Liver (tissue), 9 donors: ENCODE results near the gene VWA3B. TPM values are rescaled to one million over a fixed set of nuclear protein-coding genes. Genes with fewer than 3 reads are reported as not detected.

ENCODE experiments used
- DNase-seq: peaks from one replicate; pipeline ENCODE4 v3.0.0-alpha.2; 2017; ENCODE audit warnings: low spot score
- H3K27ac ChIP-seq, 2 donors: one replicate each; pipeline ENCODE4 v1.7.0; 2013; ENCODE audit warnings: inconsistent platforms in 2 of 2, low read length in 2 of 2, control low read depth in 1 of 2, low read depth in 1 of 2, mild to moderate bottlenecking in 1 of 2
- H3K27me3 ChIP-seq, 4 donors: one replicate each; pipeline versions ENCODE4 v1.6.1 to v1.7.0; 2013; ENCODE audit warnings: low read length in 3 of 4, inconsistent platforms in 1 of 4, mild to moderate bottlenecking in 1 of 4, moderate library complexity in 1 of 4; ENCODE audit not compliant: control insufficient read depth in 4 of 4, insufficient read depth in 4 of 4
- H3K36me3 ChIP-seq, 4 donors: one replicate each; pipeline versions ENCODE4 v1.6.1 to v1.7.0; 2013; ENCODE audit warnings: low read length in 3 of 4, mild to moderate bottlenecking in 3 of 4, low read depth in 1 of 4, moderate library complexity in 1 of 4; ENCODE audit not compliant: control insufficient read depth in 4 of 4, insufficient read depth in 3 of 4
- H3K4me1 ChIP-seq, 4 donors: one replicate each; pipeline versions ENCODE4 v1.6.1 to v1.7.0; 2013; ENCODE audit warnings: low read length in 3 of 4, mild to moderate bottlenecking in 3 of 4, moderate library complexity in 1 of 4; ENCODE audit not compliant: control insufficient read depth in 4 of 4, insufficient read depth in 4 of 4
- H3K4me3 ChIP-seq, 3 donors: one replicate each; pipeline versions ENCODE4 v1.6.1 to v1.7.0; 2013; ENCODE audit warnings: low read length in 3 of 3, control low read depth in 1 of 3, low read depth in 1 of 3, mild to moderate bottlenecking in 1 of 3
- H3K9ac ChIP-seq, 2 donors: one replicate each; pipeline ENCODE4 v1.7.0; 2013; ENCODE audit warnings: low read length in 2 of 2, mild to moderate bottlenecking in 2 of 2, moderate library complexity in 2 of 2, control low read depth in 1 of 2, low read depth in 1 of 2
- H3K9me3 ChIP-seq, 4 donors: one replicate each; pipeline versions ENCODE4 v1.6.1 to v1.7.0; 2013; ENCODE audit warnings: low read length in 3 of 4; ENCODE audit not compliant: control insufficient read depth in 4 of 4
- ATF3 ChIP-seq: IDR thresholded peaks from 2 replicates; pipeline ENCODE4 v1.6.1; 2016; ENCODE audit warnings: antibody characterized with exemption
- CTCF ChIP-seq: fragments of 150-350 bp; IDR thresholded peaks from 2 replicates; pipeline ENCODE4 v1.5.1; 2017; ENCODE audit warnings: improper control_type of control experiment, low read depth, low read length; ENCODE audit not compliant: missing input control
- FOXA1 ChIP-seq: IDR thresholded peaks from 2 replicates; pipeline ENCODE4 v1.6.1; 2016; ENCODE audit warnings: antibody characterized with exemption
- FOXA2 ChIP-seq: IDR thresholded peaks from 2 replicates; pipeline ENCODE4 v1.6.1; 2016; ENCODE audit warnings: antibody characterized with exemption
- GABPA ChIP-seq, 2 donors: IDR thresholded peaks in 1 of 2; conservative IDR thresholded peaks in 1 of 2; 2 replicates each; pipeline ENCODE4 v1.6.1; 2016; ENCODE audit warnings: antibody characterized with exemption in 2 of 2, mild to moderate bottlenecking in 1 of 2, moderate library complexity in 1 of 2
- HNF4A ChIP-seq, 2 donors: conservative IDR thresholded peaks; 2 replicates each; pipeline ENCODE4 v1.6.1; 2016; ENCODE audit warnings: antibody characterized with exemption in 2 of 2, mild to moderate bottlenecking in 2 of 2
- HNF4G ChIP-seq: IDR thresholded peaks from 2 replicates; pipeline ENCODE4 v1.6.1; 2016; ENCODE audit warnings: antibody characterized with exemption
- JUND ChIP-seq, 2 donors: IDR thresholded peaks; 2 replicates each; pipeline ENCODE4 v1.6.1; 2016; ENCODE audit warnings: antibody characterized with exemption in 2 of 2
- NR2F2 ChIP-seq: IDR thresholded peaks from 2 replicates; pipeline ENCODE4 v1.6.1; 2016; ENCODE audit warnings: antibody characterized with exemption
- RAD21 ChIP-seq, 2 donors: IDR thresholded peaks; 2 replicates each; pipeline ENCODE4 v1.6.1; 2016; ENCODE audit warnings: antibody characterized with exemption in 2 of 2, mild to moderate bottlenecking in 2 of 2
- RXRA ChIP-seq, 2 donors: IDR thresholded peaks; 2 replicates each; pipeline ENCODE4 v1.6.1; 2017 to 2018; ENCODE audit warnings: antibody characterized with exemption in 2 of 2, mild to moderate bottlenecking in 1 of 2
- TAF1 ChIP-seq: conservative IDR thresholded peaks from 2 replicates; pipeline ENCODE4 v1.6.1; 2016; ENCODE audit warnings: antibody characterized with exemption, mild to moderate bottlenecking
- YY1 ChIP-seq: IDR thresholded peaks from 2 replicates; pipeline ENCODE4 v1.6.1; 2016; ENCODE audit warnings: antibody characterized with exemption, mild to moderate bottlenecking
- WGBS: extraction: QIAGEN DNeasy Blood & Tissue Kit; methylation state at CpG from one replicate; pipeline ENCODE4 v1.1.7; 2013; 5-methylcytosine and 5-hydroxymethylcytosine counted together
- polyA plus RNA-seq, 2 donors: library from polyadenylated mRNA; stranded (reverse) in 1 of 2; unstranded in 1 of 2; fragments of 200-250 nt in 1 of 2; fragments of >200 nt in 1 of 2; fragmentation: Nextera tagmentation in 1 of 2; extraction: Ambion mirVana in 1 of 2; gene quantifications; one replicate each; pipeline versions ENCODE4 v1.2.1 to v1.2.3, GENCODE V29; 2013 to 2015
- total RNA-seq, 2 donors: library from RNA; depleted of rRNA; stranded (reverse); fragments of >200 nt; gene quantifications; one replicate each; pipeline ENCODE4 v1.2.3, GENCODE V29; 2014
- TF ChIP-seq, protein P1 (sequence below): IDR thresholded peaks from 2 replicates; pipeline ENCODE4 v1.6.1; 2016; ENCODE audit warnings: antibody characterized with exemption
- TF ChIP-seq, protein P2 (sequence below): IDR thresholded peaks from 2 replicates; pipeline ENCODE4 v1.6.1; 2016; ENCODE audit warnings: antibody characterized with exemption
- donor health status: healthy.
- donor health status: healthy.
- donor health status: healthy.
- donor health status: healthy.
- donor health status: healthy.

VWA3B gene
- total and polyA plus RNA-seq, 4 donors = 0.08 TPM; not detected in 3

- WGBS = 89% methylated on average over 2 of the region's 2 CpGs
- H3K36me3 ChIP-seq = no peaks in the 10 kb centered on the region
Observed at GRCh38 chr2:98172951-98173350, 86.0 kb downstream of the VWA3B start.

DNA sequence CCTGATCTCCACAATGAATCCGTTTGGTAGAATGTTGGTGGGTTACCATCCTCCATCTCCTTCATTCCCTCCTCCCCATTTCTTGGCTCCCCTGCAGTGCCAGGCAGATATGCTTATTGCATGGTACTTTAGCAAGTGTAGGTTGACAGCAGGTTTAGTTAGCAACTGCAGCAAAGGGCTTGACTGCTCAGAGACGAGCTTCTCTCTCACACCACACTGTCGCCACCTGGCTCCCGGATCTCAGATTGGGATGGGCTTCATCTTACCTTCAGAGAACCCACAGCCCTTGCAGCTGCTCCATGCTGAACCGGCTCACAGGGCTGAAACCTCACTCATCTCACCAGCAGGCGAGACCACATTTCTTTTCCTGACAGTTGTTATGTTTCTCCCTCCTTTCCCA, 88.8 kb downstream of the VWA3B start:
- no peaks in the 10 kb centered on the region for H3K27me3 ChIP-seq
- H3K9ac ChIP-seq = no peak overlapping the region
- no peaks in the 10 kb centered on the region for H3K4me1 ChIP-seq
- no peak overlapping the region for H3K27ac ChIP-seq
- TF ChIP-seq RAD21 (IDR thresholded peaks at IDR 0.05) (peak; percentile 48 to 61), FOXA1 (no peak), HNF4G (no peak), RXRA (IDR thresholded peaks at IDR 0.05) (no peak), ATF3 (no peak), NR2F2 (no peak)
- H3K36me3 ChIP-seq = no peaks in the 10 kb centered on the region
- DNase-seq = no peak
- H3K9me3 ChIP-seq = peaks cover 0 to 1% (median 0%) of the 10 kb centered on the region in 4 donors
- WGBS = 36% methylated on average over 6 of the region's 6 CpGs
- no peak overlapping the region for H3K4me3 ChIP-seq

More at GRCh38 chr2:98172951-98173350, 86.0 kb downstream of the VWA3B start:
- H3K4me3 ChIP-seq = no peak overlapping the region
- peaks cover 0 to 1% (median 0%) of the 10 kb centered on the region in 4 donors for H3K9me3 ChIP-seq
- TF ChIP-seq FOXA2 = no peak
- TF ChIP-seq RAD21 (IDR thresholded peaks at IDR 0.05) = no peak
- TF ChIP-seq TAF1 = no peak
- no peak for TF ChIP-seq ATF3
- TF ChIP-seq CTCF = no peak
- TF ChIP-seq FOXA1 = no peak
- no peak for TF ChIP-seq HNF4A (conservative IDR thresholded peaks at IDR 0.05)
- TF ChIP-seq HNF4G = no peak
- TF ChIP-seq, protein P1, sequence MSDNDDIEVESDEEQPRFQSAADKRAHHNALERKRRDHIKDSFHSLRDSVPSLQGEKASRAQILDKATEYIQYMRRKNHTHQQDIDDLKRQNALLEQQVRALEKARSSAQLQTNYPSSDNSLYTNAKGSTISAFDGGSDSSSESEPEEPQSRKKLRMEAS = no peak
- no peak for TF ChIP-seq YY1
- TF ChIP-seq JUND (IDR thresholded peaks at IDR 0.05) = no peak
- no peak for DNase-seq
- no peaks in the 10 kb centered on the region for H3K27me3 ChIP-seq
- no peak overlapping the region for H3K9ac ChIP-seq
- no peak overlapping the region for H3K27ac ChIP-seq
- no peaks in the 10 kb centered on the region for H3K4me1 ChIP-seq

- Histone ChIP-seq H3K9me3 (peaks cover 0 to 1% (median 0%) of the 10 kb centered on the region in 4 donors), H3K27ac (no peak overlapping the region), H3K27me3 (no peaks in the 10 kb centered on the region), H3K36me3 (no peaks in the 10 kb centered on the region), H3K4me3 (no peak overlapping the region), H3K9ac (no peak overlapping the region), H3K4me1 (no peaks in the 10 kb centered on the region)
- no peak for DNase-seq
- TF ChIP-seq FOXA2 = no peak
- no peak for TF ChIP-seq GABPA (IDR thresholded peaks at IDR 0.05 in 1 of 2, conservative IDR thresholded peaks at IDR 0.05 in 1 of 2)
- TF ChIP-seq TAF1 = no peak
- TF ChIP-seq RAD21 (IDR thresholded peaks at IDR 0.05) = no peak
- no peak for TF ChIP-seq RXRA (IDR thresholded peaks at IDR 0.05)
- no peak for TF ChIP-seq JUND (IDR thresholded peaks at IDR 0.05)
- no peak for TF ChIP-seq HNF4A (conservative IDR thresholded peaks at IDR 0.05)
- TF ChIP-seq, protein P2, sequence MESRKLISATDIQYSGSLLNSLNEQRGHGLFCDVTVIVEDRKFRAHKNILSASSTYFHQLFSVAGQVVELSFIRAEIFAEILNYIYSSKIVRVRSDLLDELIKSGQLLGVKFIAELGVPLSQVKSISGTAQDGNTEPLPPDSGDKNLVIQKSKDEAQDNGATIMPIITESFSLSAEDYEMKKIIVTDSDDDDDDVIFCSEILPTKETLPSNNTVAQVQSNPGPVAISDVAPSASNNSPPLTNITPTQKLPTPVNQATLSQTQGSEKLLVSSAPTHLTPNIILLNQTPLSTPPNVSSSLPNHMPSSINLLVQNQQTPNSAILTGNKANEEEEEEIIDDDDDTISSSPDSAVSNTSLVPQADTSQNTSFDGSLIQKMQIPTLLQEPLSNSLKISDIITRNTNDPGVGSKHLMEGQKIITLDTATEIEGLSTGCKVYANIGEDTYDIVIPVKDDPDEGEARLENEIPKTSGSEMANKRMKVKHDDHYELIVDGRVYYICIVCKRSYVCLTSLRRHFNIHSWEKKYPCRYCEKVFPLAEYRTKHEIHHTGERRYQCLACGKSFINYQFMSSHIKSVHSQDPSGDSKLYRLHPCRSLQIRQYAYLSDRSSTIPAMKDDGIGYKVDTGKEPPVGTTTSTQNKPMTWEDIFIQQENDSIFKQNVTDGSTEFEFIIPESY = no peak
- TF ChIP-seq, protein P1 = no peak
- TF ChIP-seq NR2F2 = no peak
- no peak for TF ChIP-seq HNF4G
- no peak for TF ChIP-seq ATF3
- TF ChIP-seq FOXA1 = no peak
- WGBS = 40% methylated on average over 2 of the region's 2 CpGs
Observed at GRCh38 chr2:98177286-98177685, 90.3 kb downstream of the VWA3B start.
